K562 (cell line): ENCODE measurements around the gene FXR1. TPM values are rescaled to one million over a fixed set of nuclear protein-coding genes. Genes with fewer than 3 reads are reported as not detected.

Experiments
- BHLHE40 ChIP-seq: IDR thresholded peaks from 2 replicates; pipeline ENCODE4 v1.6.1; 2011; ENCODE audit warnings: low read length, improper control_type of control experiment
- CEBPB ChIP-seq: fragments of 450-650 bp; IDR thresholded peaks from 2 replicates; pipeline ENCODE4 v1.6.1; 2016; ENCODE audit warnings: missing genetic modification characterization, missing compliant biosample characterization
- CREB1 ChIP-seq, 2 experiments: sonication (generic) in 1 of 2; formaldehyde crosslinking in 1 of 2; IDR thresholded peaks; 2 replicates each; pipeline versions ENCODE4 v1.6.1 to v1.8.0; 2012 to 2022; ENCODE audit warnings: inconsistent platforms in 1 of 2, mild to moderate bottlenecking in 1 of 2, missing genetic modification reagents in 1 of 2, moderate library complexity in 1 of 2
- GMEB1 ChIP-seq: fragments of 250-450 bp; sonication (Bioruptor Pico); IDR thresholded peaks from 2 replicates; pipeline ENCODE4 v1.4.0; 2020; ENCODE audit warnings: mild to moderate bottlenecking
- GTF2E2 ChIP-seq: fragments of 200-800 bp; sonication (Bioruptor generic); IDR thresholded peaks from 2 replicates; pipeline ENCODE4 v1.6.1; 2016; ENCODE audit warnings: missing genetic modification characterization, missing compliant biosample characterization
- HBP1 ChIP-seq: fragments of 450-650 bp; formaldehyde crosslinking; IDR thresholded peaks from 2 replicates; pipeline ENCODE4 v1.4.0; 2022; ENCODE audit warnings: missing genetic modification characterization
- HDAC8 ChIP-seq: fragments of 450-650 bp; IDR thresholded peaks from 2 replicates; pipeline ENCODE4 v1.6.1; 2016; ENCODE audit warnings: mild to moderate bottlenecking, missing genetic modification characterization, moderate library complexity, missing compliant biosample characterization
- KDM5B ChIP-seq: fragments of 200-600 bp; sonication (generic); IDR thresholded peaks from 2 replicates; pipeline ENCODE4 v1.6.1; 2012; ENCODE audit warnings: low read depth, mild to moderate bottlenecking, moderate library complexity, low read length, control low read depth, inconsistent platforms; ENCODE audit not compliant: insufficient replicate concordance
- MAX ChIP-seq: sonication (generic); formaldehyde crosslinking; IDR thresholded peaks from 2 replicates; pipeline ENCODE4 v1.9.0; 2022; ENCODE audit warnings: mild to moderate bottlenecking, missing genetic modification reagents
- NFIX ChIP-seq: fragments of 250-450 bp; sonication (Bioruptor Pico); IDR thresholded peaks from 2 replicates; pipeline ENCODE4 v1.4.0; 2020; ENCODE audit warnings: low read depth, mild to moderate bottlenecking, moderate library complexity
- NR3C1 ChIP-seq: sonication (generic); formaldehyde crosslinking; IDR thresholded peaks from 2 replicates; pipeline ENCODE4 v1.8.1; 2022; ENCODE audit warnings: missing genetic modification reagents
- POLR2H ChIP-seq: IDR thresholded peaks from 2 replicates; pipeline ENCODE4 v1.6.1; 2016; ENCODE audit warnings: missing genetic modification characterization, low read depth, mild to moderate bottlenecking, control low read depth, missing compliant biosample characterization, moderate library complexity
- TAF7 ChIP-seq: fragments of 450-650 bp; IDR thresholded peaks from 2 replicates; pipeline ENCODE4 v1.6.1; 2016; ENCODE audit warnings: missing genetic modification characterization, missing compliant biosample characterization
- TEAD1 ChIP-seq, 2 experiments: fragments of 450-650 bp in 1 of 2; sonication (generic) in 1 of 2; formaldehyde crosslinking; IDR thresholded peaks; 2 replicates each; pipeline versions ENCODE4 v1.4.0 to v1.8.0; 2020 to 2022; ENCODE audit warnings: mild to moderate bottlenecking in 2 of 2, missing genetic modification reagents in 1 of 2
- ZBTB17 ChIP-seq: fragments of 450-650 bp; formaldehyde crosslinking; IDR thresholded peaks from 2 replicates; pipeline ENCODE4 v1.4.0; 2020; ENCODE audit warnings: mild to moderate bottlenecking
- ZBTB34 ChIP-seq: fragments of 250-450 bp; sonication (Bioruptor Pico); IDR thresholded peaks from 2 replicates; pipeline ENCODE4 v1.8.0; 2021; ENCODE audit warnings: mild to moderate bottlenecking, moderate library complexity
- ZBTB49 ChIP-seq: sonication (generic); formaldehyde crosslinking; IDR thresholded peaks from 2 replicates; pipeline ENCODE4 v1.8.0; 2022; ENCODE audit warnings: missing genetic modification reagents, mild to moderate bottlenecking, borderline replicate concordance
- ZFPM2 ChIP-seq: fragments of 250-450 bp; sonication (Bioruptor Pico); IDR thresholded peaks from 2 replicates; pipeline ENCODE4 v1.5.1; 2022; ENCODE audit warnings: mild to moderate bottlenecking
- ZNF12 ChIP-seq: sonication (generic); formaldehyde crosslinking; IDR thresholded peaks from 2 replicates; pipeline ENCODE4 v1.4.0; 2020; ENCODE audit warnings: mild to moderate bottlenecking, missing genetic modification reagents
- ZNF431 ChIP-seq: sonication (generic); formaldehyde crosslinking; IDR thresholded peaks from 2 replicates; pipeline ENCODE4 v1.8.0; 2022; ENCODE audit warnings: mild to moderate bottlenecking, missing genetic modification reagents
- polyA plus RNA-seq, 8 experiments: library from polyadenylated mRNA; depleted of rRNA in 4 of 8; stranded (reverse) in 5 of 8; unstranded in 3 of 8; fragments of >200 nt; fragmentation: Nextera tagmentation in 2 of 8; fragmentation: Illumina TruSeq in 1 of 8; extraction: Ambion mirVana in 2 of 8; extraction: Trizol in 1 of 8; gene quantifications; 2 replicates each; pipeline versions ENCODE4 v1.2.1 to v1.2.3, GENCODE V29; 2011 to 2014; ENCODE audit warnings: inconsistent platforms in 1 of 8, missing spikeins in 1 of 8
- total RNA-seq, 7 experiments: library from RNA; depleted of rRNA in 6 of 7; stranded (reverse); fragments of >200 nt in 6 of 7; fragmentation: Illumina TruSeq in 2 of 7; extraction: Trizol in 2 of 7; gene quantifications; 2 replicates each; pipeline versions ENCODE4 v1.2.1 to v1.2.3, GENCODE V29; 2011 to 2021; ENCODE audit warnings: low replicate concordance in 1 of 7

The FXR1 gene
- total and polyA plus RNA-seq, 9 of the 15 experiments (the other 6 are each of a cell fraction or from before 2014, with no cell fraction given) = 59.4 to 177 (median 136) TPM

- TF ChIP-seq KDM5B = peak; percentile 81
- peak; percentile 25; the same call in 1 of the 2 replicates for TF ChIP-seq ZBTB17 (CRISPR knock-in tag)
- no peak for TF ChIP-seq HBP1 (CRISPR knock-in tag)
- TF ChIP-seq ZNF12 = no peak
- peak; percentile 85 for TF ChIP-seq CREB1 (IDR thresholded peaks at IDR 0.05)
- TF ChIP-seq CREB1 (CRISPR knock-in tag; IDR thresholded peaks at IDR 0.05) = peak; percentile 81
- TF ChIP-seq ZBTB34 (CRISPR knock-in tag) = no peak
- TF ChIP-seq NR3C1 = no peak
- TF ChIP-seq ZNF431 (CRISPR knock-in tag) = 0 out of 2 replicates have a peak, but pooled peaks have one; percentile 16
- peak; percentile 44; the same call in 1 of the 2 replicates for TF ChIP-seq BHLHE40
- 0 out of 4 replicates have a peak, but pooled peaks of 1 of the 2 experiments have one; percentile 32 for TF ChIP-seq TEAD1 (CRISPR knock-in tag; IDR thresholded peaks at IDR 0.05)
- TF ChIP-seq POLR2H (tag) = peak; percentile 81
- no peak for TF ChIP-seq HDAC8 (tag)
- TF ChIP-seq GMEB1 (CRISPR knock-in tag) = peak; percentile 62; the same call in 1 of the 2 replicates
- TF ChIP-seq GTF2E2 (tag) = no peak
- no peak for TF ChIP-seq ZFPM2
- TF ChIP-seq CEBPB (tag) = peak; percentile 56
- TF ChIP-seq ZBTB49 (CRISPR knock-in tag) = no peak
- TF ChIP-seq NFIX (CRISPR knock-in tag) = no peak
- peak; percentile 65 for TF ChIP-seq MAX (CRISPR knock-in tag)
- peak; percentile 61 for TF ChIP-seq TAF7
Measured at GRCh38 chr3:180989291-180990163, 77.1 kb downstream of the FXR1 start, which contains the start of gene DNAJC19 (continued).
